8988T (cell line): ENCODE data around the gene COQ8B.
"Not testable (repeated sequence)": the region's sequence is repeated elsewhere in the genome, so short reads cannot be mapped to it uniquely, and the experiment has no call there.

Experiments used
- DNase-seq: peaks from one replicate; pipeline ENCODE4 v3.0.0; 2011

COQ8B gene

GRCh38 chr19:40741527-40742390 is 25.1 kb upstream of the COQ8B start:
- no peak for DNase-seq

- no peak for DNase-seq
Measured at GRCh38 chr19:40740747-40741146, 24.1 kb upstream of the COQ8B start.

- no peak for DNase-seq
Measured at GRCh38 chr19:40739871-40740703, 23.4 kb upstream of the COQ8B start.

GRCh38 chr19:40739030-40739839 is 22.5 kb upstream of the COQ8B start:
- no peak for DNase-seq

GRCh38 chr19:40737102-40737644 is 20.5 kb upstream of the COQ8B start:
- no peak for DNase-seq

- DNase-seq: no peak
Measured at GRCh38 chr19:40736661-40737060, 20.0 kb upstream of the COQ8B start.

- DNase-seq: no peak
Measured at GRCh38 chr19:40735013-40735771, 18.5 kb upstream of the COQ8B start.

GRCh38 chr19:40733149-40733548 is 16.5 kb upstream of the COQ8B start:
- no peak for DNase-seq

GRCh38 chr19:40732304-40732703 is 15.6 kb upstream of the COQ8B start:
- not testable (repeated sequence) for DNase-seq

GRCh38 chr19:40730065-40730464 is 13.4 kb upstream of the COQ8B start:
- not testable (repeated sequence) for DNase-seq

- no peak for DNase-seq
Measured at GRCh38 chr19:40726279-40726678, 9.6 kb upstream of the COQ8B start.

GRCh38 chr19:40724855-40725254 is 8.2 kb upstream of the COQ8B start:
- no peak for DNase-seq

GRCh38 chr19:40724315-40724714 is 7.6 kb upstream of the COQ8B start:
- no peak for DNase-seq

- no peak for DNase-seq
Measured at GRCh38 chr19:40723661-40724254, 7.1 kb upstream of the COQ8B start.

GRCh38 chr19:40721936-40722661 is 5.4 kb upstream of the COQ8B start:
- no peak for DNase-seq

- DNase-seq: no peak
Measured at GRCh38 chr19:40721140-40721486, 4.4 kb upstream of the COQ8B start.

- no peak for DNase-seq
Measured at GRCh38 chr19:40719414-40719894, 2.8 kb upstream of the COQ8B start.

- DNase-seq: peak; percentile 55
Measured at GRCh38 chr19:40718774-40719391, 2.2 kb upstream of the COQ8B start.

- no peak for DNase-seq
Measured at GRCh38 chr19:40717880-40718773, 1.4 kb upstream of the COQ8B start.
